ENCODE results near the gene CRB2. TPM values are rescaled to one million over a fixed set of nuclear protein-coding genes. Genes with fewer than 3 reads are reported as not detected.

CRB2 gene
- total and polyA plus RNA-seq, 12 donors: under 0.01 to 0.24 (median 0.07) TPM; not detected in 4

DNA sequence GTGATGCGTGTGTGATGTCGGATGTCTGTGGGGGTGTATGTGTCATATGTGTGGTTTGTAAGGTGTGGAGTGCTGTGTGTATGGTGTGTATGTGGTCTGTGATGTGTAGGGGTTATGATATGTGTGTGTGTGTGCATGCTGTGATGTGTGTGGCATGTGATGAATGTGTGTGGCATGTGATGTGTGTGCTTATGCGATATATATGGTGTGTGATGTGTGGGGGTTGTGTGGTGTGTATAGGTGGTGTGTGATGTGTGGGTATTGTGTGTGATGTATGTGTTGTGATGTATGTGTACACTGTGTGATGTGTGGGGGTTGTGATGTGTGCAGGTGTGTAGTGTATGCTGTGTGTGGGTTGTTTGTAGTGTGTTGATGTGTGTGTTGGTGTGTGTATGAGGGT is 9.2 kb upstream of the CRB2 start:
- no peaks in the 10 kb centered on the region for H3K4me1 ChIP-seq (replicated peaks in 1 of 2)
- 87 to 96% (median 94%) methylated on average over 3 of the region's 3 CpGs for WGBS, 4 donors

DNA sequence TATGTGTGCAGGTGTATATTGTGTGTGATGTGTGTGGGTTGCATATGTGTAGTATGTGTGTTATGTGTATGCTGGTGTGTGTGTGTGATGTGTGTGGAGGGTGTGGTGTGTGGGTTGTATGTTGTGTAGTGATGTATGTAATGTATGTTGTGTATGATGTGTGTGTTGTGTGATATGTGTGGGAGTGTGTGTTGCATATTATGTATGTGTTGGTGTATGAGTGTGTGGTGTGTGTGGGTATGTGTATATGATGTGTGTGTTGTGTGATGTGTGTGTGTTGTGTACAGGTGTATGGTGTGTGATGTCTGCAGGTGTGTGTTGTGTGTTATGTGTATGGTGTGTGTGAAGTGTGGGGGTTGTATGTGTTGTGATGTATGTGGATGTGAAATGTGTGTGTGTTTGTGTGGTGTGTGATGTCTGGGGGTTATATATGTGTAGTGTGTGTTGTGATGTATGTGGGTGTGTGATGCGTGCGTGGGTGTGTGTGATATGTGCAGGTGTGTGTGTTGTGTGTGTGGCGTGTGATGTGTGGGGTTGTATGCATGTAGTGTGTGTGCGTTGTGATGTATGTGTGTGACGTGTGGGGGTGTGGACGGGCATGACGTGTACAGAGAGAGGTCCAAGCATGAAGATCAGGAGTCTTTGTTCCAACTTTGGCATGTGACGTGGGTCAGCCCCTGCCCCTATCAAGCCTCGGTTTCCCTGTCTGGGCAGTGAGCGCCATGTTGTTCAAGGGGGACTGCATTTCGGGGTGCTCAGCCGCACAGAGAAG is 8.5 kb upstream of the CRB2 start:
- peaks cover 17% of the 10 kb centered on the region for H3K27me3 ChIP-seq
- no peak overlapping the region for H3K27ac ChIP-seq
- H3K9me3 ChIP-seq (replicated peaks in 1 of 3): no peaks in the 10 kb centered on the region
- no peaks in the 10 kb centered on the region for H3K4me1 ChIP-seq (replicated peaks in 1 of 2)
- TF ChIP-seq POLR2A (IDR thresholded peaks at IDR 0.05): no peak
- TF ChIP-seq, protein P1, sequence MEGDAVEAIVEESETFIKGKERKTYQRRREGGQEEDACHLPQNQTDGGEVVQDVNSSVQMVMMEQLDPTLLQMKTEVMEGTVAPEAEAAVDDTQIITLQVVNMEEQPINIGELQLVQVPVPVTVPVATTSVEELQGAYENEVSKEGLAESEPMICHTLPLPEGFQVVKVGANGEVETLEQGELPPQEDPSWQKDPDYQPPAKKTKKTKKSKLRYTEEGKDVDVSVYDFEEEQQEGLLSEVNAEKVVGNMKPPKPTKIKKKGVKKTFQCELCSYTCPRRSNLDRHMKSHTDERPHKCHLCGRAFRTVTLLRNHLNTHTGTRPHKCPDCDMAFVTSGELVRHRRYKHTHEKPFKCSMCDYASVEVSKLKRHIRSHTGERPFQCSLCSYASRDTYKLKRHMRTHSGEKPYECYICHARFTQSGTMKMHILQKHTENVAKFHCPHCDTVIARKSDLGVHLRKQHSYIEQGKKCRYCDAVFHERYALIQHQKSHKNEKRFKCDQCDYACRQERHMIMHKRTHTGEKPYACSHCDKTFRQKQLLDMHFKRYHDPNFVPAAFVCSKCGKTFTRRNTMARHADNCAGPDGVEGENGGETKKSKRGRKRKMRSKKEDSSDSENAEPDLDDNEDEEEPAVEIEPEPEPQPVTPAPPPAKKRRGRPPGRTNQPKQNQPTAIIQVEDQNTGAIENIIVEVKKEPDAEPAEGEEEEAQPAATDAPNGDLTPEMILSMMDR (IDR thresholded peaks at IDR 0.05): no peak
- no peak for DNase-seq
- no peak overlapping the region for H3K4me3 ChIP-seq
- intact Hi-C loops (cut with DNase I): loop anchor here in 1 of 2 donors (5.0 kb wide), 1 partner anchor 260 kb away; no protein-coding TSS in a partner anchor
- 74 to 76% (median 75%) methylated on average over 12 of the region's 12 CpGs for WGBS, 4 donors
- H3K36me3 ChIP-seq (replicated peaks in 1 of 2): no peaks in the 10 kb centered on the region

More for the DNA sequence above, 9.2 kb upstream of the CRB2 start:
- no peaks in the 10 kb centered on the region for H3K9me3 ChIP-seq (replicated peaks in 1 of 3)
- DNase-seq: no peak
- no peak overlapping the region for H3K4me3 ChIP-seq
- intact Hi-C loops (cut with DNase I): loop anchor here in 1 of 2 donors (5.0 kb wide), 1 partner anchor 260 kb away; no protein-coding TSS in a partner anchor
- peaks cover 17% of the 10 kb centered on the region for H3K27me3 ChIP-seq
- TF ChIP-seq POLR2A (IDR thresholded peaks at IDR 0.05): no peak
- TF ChIP-seq, protein P1 (IDR thresholded peaks at IDR 0.05): no peak
- no peak overlapping the region for H3K27ac ChIP-seq
- no peaks in the 10 kb centered on the region for H3K36me3 ChIP-seq (replicated peaks in 1 of 2)

DNA sequence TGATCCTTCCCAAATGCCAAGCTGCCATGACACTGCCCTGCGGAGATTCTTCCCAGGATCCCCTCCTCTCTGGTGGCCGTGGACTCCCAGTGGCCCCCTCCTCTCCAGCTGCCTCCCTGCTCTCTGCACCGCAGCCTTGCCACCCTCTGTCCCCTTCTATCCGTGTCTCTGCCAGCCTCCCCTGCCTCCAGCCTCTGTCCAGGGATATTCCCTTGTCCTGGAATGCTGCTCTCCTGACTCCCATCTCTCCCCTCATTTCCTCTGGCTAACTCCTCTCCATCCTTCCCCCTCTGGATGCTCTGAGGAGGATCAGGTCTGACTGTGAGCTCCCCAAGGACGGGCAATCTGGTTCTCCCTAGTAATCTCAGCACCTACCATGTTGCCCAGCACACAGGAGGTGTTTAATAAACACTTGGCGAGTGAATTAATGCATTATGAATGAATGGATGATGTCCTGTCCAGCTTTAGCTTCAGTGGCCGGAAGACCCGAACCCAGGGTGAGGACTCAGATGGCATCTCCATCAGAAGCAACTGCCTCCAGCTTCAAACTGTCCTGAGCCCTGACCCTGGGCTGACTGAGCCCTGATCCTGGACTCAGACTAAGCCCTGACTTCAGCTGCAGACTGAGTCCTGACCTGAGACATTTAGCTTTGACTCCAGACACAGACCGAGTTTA is 7.5 kb upstream of the CRB2 start:
- Histone ChIP-seq H3K4me1 (replicated peaks in 1 of 2) (no peaks in the 10 kb centered on the region), H3K27ac (no peak overlapping the region), H3K27me3 (peaks cover 25% of the 10 kb centered on the region), H3K36me3 (replicated peaks in 1 of 2) (no peaks in the 10 kb centered on the region), H3K9me3 (replicated peaks in 1 of 3) (no peaks in the 10 kb centered on the region), H3K4me3 (no peak overlapping the region)
- WGBS, 4 donors: 55 to 60% (median 58%) methylated on average over 7 to 9 of the region's 9 CpGs
- intact Hi-C loops (cut with DNase I): loop anchor here in 1 of 2 donors (5.0 kb wide), 1 partner anchor 261 kb away; no protein-coding TSS in a partner anchor
- no peak for TF ChIP-seq POLR2A (IDR thresholded peaks at IDR 0.05)
- TF ChIP-seq, protein P1 (IDR thresholded peaks at IDR 0.05): no peak
- no peak for DNase-seq

DNA sequence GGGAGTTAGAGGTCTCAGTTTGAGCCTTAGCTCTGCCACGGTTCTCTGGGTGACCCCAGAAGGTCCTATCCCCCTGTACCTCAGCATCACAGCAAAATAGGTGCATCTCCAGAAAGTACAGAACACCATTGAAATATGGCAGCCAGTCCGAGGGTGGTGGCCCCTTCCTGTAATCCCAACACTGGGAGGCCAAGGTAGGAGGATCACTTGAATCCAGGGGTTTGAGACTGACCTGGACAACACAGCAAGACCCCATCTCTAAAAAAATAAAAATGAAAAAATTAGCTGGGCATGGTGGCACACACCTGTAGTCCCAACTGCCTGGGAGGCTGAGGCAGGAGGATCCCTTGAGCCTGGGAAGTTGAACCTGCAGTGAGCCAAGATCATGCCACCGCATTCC is 7.0 kb upstream of the CRB2 start:
- Histone ChIP-seq H3K36me3 (replicated peaks in 1 of 2) (no peaks in the 10 kb centered on the region), H3K27ac (no peak overlapping the region), H3K4me3 (no peak overlapping the region), H3K4me1 (replicated peaks in 1 of 2) (no peaks in the 10 kb centered on the region), H3K27me3 (peaks cover 30% of the 10 kb centered on the region), H3K9me3 (replicated peaks in 1 of 3) (no peaks in the 10 kb centered on the region)
- 36 to 49% (median 44%) methylated on average over 2 to 3 of the region's 3 CpGs for WGBS, 4 donors
- TF ChIP-seq POLR2A (IDR thresholded peaks at IDR 0.05): no peak
- TF ChIP-seq, protein P1 (IDR thresholded peaks at IDR 0.05): no peak
- no peak for DNase-seq
- intact Hi-C loops (cut with DNase I): loop anchor here in 1 of 2 donors (5.0 kb wide), 1 partner anchor 262 kb away; no protein-coding TSS in a partner anchor

Measured in adrenal gland (tissue), 12 donors.